Loucy (cell line): ENCODE measurements around the gene SYNGR4.

ENCODE experiments used
- H2AFZ ChIP-seq: fragments of 200-600 bp; sonication (generic); 2 replicates; pipeline ENCODE4 v1.6.0; 2016; ENCODE audit warnings: antibody characterized with exemption, mild to moderate bottlenecking, low read length, moderate library complexity
- H3F3A ChIP-seq: fragments of 200-600 bp; 2 replicates; pipeline ENCODE4 v1.6.0; 2016; ENCODE audit warnings: antibody characterized with exemption, low read depth, mild to moderate bottlenecking
- H3K27me3 ChIP-seq: fragments of 200-600 bp; sonication (generic); 2 replicates; pipeline ENCODE4 v1.6.1; 2014; ENCODE audit warnings: low read length, mild to moderate bottlenecking; ENCODE audit not compliant: insufficient read depth, poor library complexity, severe bottlenecking
- H3K36me3 ChIP-seq: fragments of 200-600 bp; sonication (generic); 2 replicates; pipeline ENCODE4 v1.6.1; 2016; ENCODE audit warnings: low read length; ENCODE audit not compliant: insufficient read depth
- H3K4me1 ChIP-seq: fragments of 200-600 bp; sonication (generic); 2 replicates; pipeline ENCODE4 v1.5.1; 2014; ENCODE audit warnings: low read length, mild to moderate bottlenecking; ENCODE audit not compliant: insufficient read depth, poor library complexity, severe bottlenecking
- H3K4me2 ChIP-seq: fragments of 200-600 bp; sonication (generic); 2 replicates; pipeline ENCODE4 v1.6.0; 2014; ENCODE audit warnings: antibody characterized with exemption, low read length, low read depth, mild to moderate bottlenecking; ENCODE audit not compliant: poor library complexity, severe bottlenecking
- H3K4me3 ChIP-seq: fragments of 200-600 bp; sonication (generic); 2 replicates; pipeline ENCODE4 v1.5.1; 2014; ENCODE audit warnings: low read length, mild to moderate bottlenecking, mixed read lengths; ENCODE audit not compliant: poor library complexity, severe bottlenecking
- H3K79me2 ChIP-seq: fragments of 200-600 bp; sonication (generic); 2 replicates; pipeline ENCODE4 v1.6.1; 2014; ENCODE audit warnings: low read length; ENCODE audit not compliant: insufficient read depth
- H3K9ac ChIP-seq: fragments of 200-600 bp; sonication (generic); 2 replicates; pipeline ENCODE4 v1.6.0; 2014; ENCODE audit warnings: mild to moderate bottlenecking, low read depth, low read length, moderate library complexity; ENCODE audit not compliant: poor library complexity, severe bottlenecking
- H3K9me2 ChIP-seq: fragments of 200-600 bp; sonication (generic); replicated peaks from 2 replicates; pipeline ENCODE4 v1.6.1; 2016; ENCODE audit warnings: low read depth, low read length, mixed read lengths
- H3K9me3 ChIP-seq: fragments of 200-600 bp; sonication (generic); 2 replicates; pipeline ENCODE4 v1.6.1; 2014; ENCODE audit warnings: mild to moderate bottlenecking, antibody characterized with exemption, low read length, low read depth; ENCODE audit not compliant: insufficient read depth
- H4K20me1 ChIP-seq: fragments of 200-600 bp; sonication (generic); 2 replicates; pipeline ENCODE4 v1.6.0; 2014; ENCODE audit warnings: antibody characterized with exemption, low read length, mild to moderate bottlenecking; ENCODE audit not compliant: insufficient read depth, poor library complexity, severe bottlenecking
- EZH2phosphoT487 ChIP-seq: fragments of 200-600 bp; IDR thresholded peaks from 2 replicates; pipeline ENCODE4 v1.6.1; 2018; ENCODE audit warnings: antibody characterized with exemption, mild to moderate bottlenecking, moderate library complexity, borderline replicate concordance
- TF ChIP-seq, protein P1 (sequence below): fragments of 200-600 bp; sonication (generic); conservative IDR thresholded peaks from 2 replicates; pipeline ENCODE4 v1.5.1; 2014; ENCODE audit warnings: mild to moderate bottlenecking, antibody characterized with exemption, low read length

Gene SYNGR4

GRCh38 chr19:48396824-48397176, 32.6 kb downstream of the SYNGR4 start:
- Histone ChIP-seq H3K9me3 (no peaks in the 10 kb centered on the region), H3K9ac (no peak overlapping the region), H3K4me3 (no peak overlapping the region), H3K27me3 (no peaks in the 10 kb centered on the region), H3K36me3 (no peaks in the 10 kb centered on the region), H2AFZ (no peak overlapping the region), H3K4me1 (peaks cover 5% of the 10 kb centered on the region), H3K4me2 (no peak overlapping the region), H3K9me2 (no peaks in the 10 kb centered on the region), H4K20me1 (no peaks in the 10 kb centered on the region), H3F3A (no peaks in the 10 kb centered on the region), H3K79me2 (no peaks in the 10 kb centered on the region)
- no peak for TF ChIP-seq EZH2phosphoT487
- TF ChIP-seq, protein P1, sequence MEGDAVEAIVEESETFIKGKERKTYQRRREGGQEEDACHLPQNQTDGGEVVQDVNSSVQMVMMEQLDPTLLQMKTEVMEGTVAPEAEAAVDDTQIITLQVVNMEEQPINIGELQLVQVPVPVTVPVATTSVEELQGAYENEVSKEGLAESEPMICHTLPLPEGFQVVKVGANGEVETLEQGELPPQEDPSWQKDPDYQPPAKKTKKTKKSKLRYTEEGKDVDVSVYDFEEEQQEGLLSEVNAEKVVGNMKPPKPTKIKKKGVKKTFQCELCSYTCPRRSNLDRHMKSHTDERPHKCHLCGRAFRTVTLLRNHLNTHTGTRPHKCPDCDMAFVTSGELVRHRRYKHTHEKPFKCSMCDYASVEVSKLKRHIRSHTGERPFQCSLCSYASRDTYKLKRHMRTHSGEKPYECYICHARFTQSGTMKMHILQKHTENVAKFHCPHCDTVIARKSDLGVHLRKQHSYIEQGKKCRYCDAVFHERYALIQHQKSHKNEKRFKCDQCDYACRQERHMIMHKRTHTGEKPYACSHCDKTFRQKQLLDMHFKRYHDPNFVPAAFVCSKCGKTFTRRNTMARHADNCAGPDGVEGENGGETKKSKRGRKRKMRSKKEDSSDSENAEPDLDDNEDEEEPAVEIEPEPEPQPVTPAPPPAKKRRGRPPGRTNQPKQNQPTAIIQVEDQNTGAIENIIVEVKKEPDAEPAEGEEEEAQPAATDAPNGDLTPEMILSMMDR, result no peak

- Histone ChIP-seq H3K4me3 (no peak overlapping the region), H3K9ac (no peak overlapping the region), H3K9me2 (no peaks in the 10 kb centered on the region), H3K9me3 (no peaks in the 10 kb centered on the region), H3K4me1 (peaks cover 4% of the 10 kb centered on the region), H3K4me2 (no peak overlapping the region), H3F3A (no peaks in the 10 kb centered on the region), H4K20me1 (no peaks in the 10 kb centered on the region), H3K36me3 (no peaks in the 10 kb centered on the region), H2AFZ (no peak overlapping the region), H3K27me3 (no peaks in the 10 kb centered on the region), H3K79me2 (no peaks in the 10 kb centered on the region)
- TF ChIP-seq, protein P1, result no peak
- no peak for TF ChIP-seq EZH2phosphoT487
These were observed 33.3 kb downstream of the SYNGR4 start for GRCh38 chr19:48397263-48398101.

GRCh38 chr19:48398102-48398374, 33.9 kb downstream of the SYNGR4 start:
- Histone ChIP-seq H3K4me3 (no peak overlapping the region), H3K4me2 (no peak overlapping the region), H3K36me3 (no peaks in the 10 kb centered on the region), H4K20me1 (no peaks in the 10 kb centered on the region), H3K9me2 (no peaks in the 10 kb centered on the region), H3F3A (no peaks in the 10 kb centered on the region), H2AFZ (no peak overlapping the region), H3K27me3 (no peaks in the 10 kb centered on the region), H3K4me1 (peaks cover 4% of the 10 kb centered on the region), H3K9me3 (no peaks in the 10 kb centered on the region), H3K79me2 (no peaks in the 10 kb centered on the region), H3K9ac (no peak overlapping the region)
- TF ChIP-seq EZH2phosphoT487, result no peak
- TF ChIP-seq, protein P1, result no peak
